ENCODE data around the gene PLXNA2. TPM values are rescaled to one million over a fixed set of nuclear protein-coding genes. Genes with fewer than 3 reads are reported as not detected.

PLXNA2 gene
- total RNA-seq, 1 donor from 2014 or later: 47.5 TPM

GRCh38 chr1:208115924-208116640 is 128.1 kb downstream of the PLXNA2 start:
- ATAC-seq: no peak

GRCh38 chr1:208113011-208113410 is 131.2 kb downstream of the PLXNA2 start:
- ATAC-seq: no peak

GRCh38 chr1:208112401-208112800 is 131.8 kb downstream of the PLXNA2 start:
- ATAC-seq: no peak

GRCh38 chr1:208111646-208112190 is 132.5 kb downstream of the PLXNA2 start:
- no peak for ATAC-seq

GRCh38 chr1:208110296-208110695 is 133.9 kb downstream of the PLXNA2 start:
- ATAC-seq: no peak

GRCh38 chr1:208108646-208109330 is 135.4 kb downstream of the PLXNA2 start:
- no peak for ATAC-seq

GRCh38 chr1:208108213-208108608 is 136.0 kb downstream of the PLXNA2 start:
- ATAC-seq: peak; percentile 29

- peak; percentile 83 for ATAC-seq
Observed at GRCh38 chr1:208107425-208108212, 136.6 kb downstream of the PLXNA2 start.

- ATAC-seq: no peak
Observed at GRCh38 chr1:208106218-208106617, 138.0 kb downstream of the PLXNA2 start.

- ATAC-seq: no peak
Observed at GRCh38 chr1:208105756-208106155, 138.4 kb downstream of the PLXNA2 start.

GRCh38 chr1:208103597-208104513 is 140.3 kb downstream of the PLXNA2 start:
- no peak for ATAC-seq

- ATAC-seq: peak; percentile 21
Observed at GRCh38 chr1:208101661-208102431, 142.3 kb downstream of the PLXNA2 start.

GRCh38 chr1:208100906-208101305 is 143.3 kb downstream of the PLXNA2 start:
- no peak for ATAC-seq

- no peak for ATAC-seq
Observed at GRCh38 chr1:208100106-208100505, 144.1 kb downstream of the PLXNA2 start.

GRCh38 chr1:208098773-208099172 is 145.4 kb downstream of the PLXNA2 start:
- no peak for ATAC-seq

- ATAC-seq: peak; percentile 35
Observed at GRCh38 chr1:208093754-208094719, 150.1 kb downstream of the PLXNA2 start.

GRCh38 chr1:208093046-208093445 is 151.1 kb downstream of the PLXNA2 start:
- ATAC-seq: no peak

GRCh38 chr1:208090388-208091301 is 153.5 kb downstream of the PLXNA2 start:
- ATAC-seq: no peak
